HEK293 (cell line): Measurements from ENCODE around the gene ETHE1.

Source experiments
- CTCF ChIA-PET: fragments of 350-600 bp; formaldehyde crosslinking; extraction: SDS; loops from one replicate; lab custom pipeline; 2021; ENCODE audit warnings: antibody characterized with exemption; lab: Yijun Ruan, JAX
- POLR2A ChIA-PET: fragments of 300-600 bp; formaldehyde crosslinking; extraction: SDS; loops from one replicate; lab custom pipeline; 2020; ENCODE audit warnings: antibody characterized with exemption, inconsistent platforms; lab: Yijun Ruan, JAX
- H3K27ac ChIP-seq: fragments of 200-500 bp; sonication (Bioruptor generic); 2 replicates; pipeline ENCODE4 v1.5.1; 2014; ENCODE audit warnings: low read depth, low read length, control low read depth, inconsistent platforms; ENCODE audit errors: extremely low read depth
- H3K36me3 ChIP-seq, 2 experiments: fragments of 200-500 bp in 1 of 2; sonication (Bioruptor generic) in 1 of 2; 1 replicate in 1 of 2; 2 replicates in 1 of 2; pipeline ENCODE4 v1.5.1; 2014 to 2017; ENCODE audit warnings: inconsistent platforms in 2 of 2, low read length in 2 of 2; ENCODE audit not compliant: control insufficient read depth in 2 of 2, insufficient read depth in 1 of 2
- H3K4me1 ChIP-seq: fragments of 200-500 bp; sonication (Bioruptor generic); 2 replicates; pipeline ENCODE4 v1.5.1; 2014; ENCODE audit warnings: mild to moderate bottlenecking, low read length, inconsistent platforms; ENCODE audit not compliant: control insufficient read depth, insufficient read depth
- H3K4me3 ChIP-seq: 2 replicates; pipeline ENCODE4 v1.5.1; 2011; ENCODE audit warnings: low read depth, mild to moderate bottlenecking, control low read depth, low read length, moderate library complexity
- H3K9me3 ChIP-seq: fragments of 200-500 bp; sonication (Bioruptor generic); 2 replicates; pipeline ENCODE4 v1.5.1; 2014; ENCODE audit warnings: low read depth, low read length, inconsistent platforms; ENCODE audit not compliant: control insufficient read depth, insufficient read depth
- BCL11A ChIP-seq: fragments of 450-650 bp; formaldehyde crosslinking; IDR thresholded peaks from 2 replicates; pipeline ENCODE4 v1.5.1; 2016; ENCODE audit warnings: low read depth, missing biosample characterization, missing genetic modification characterization
- BCL11B ChIP-seq: fragments of 450-650 bp; formaldehyde crosslinking; IDR thresholded peaks from 2 replicates; pipeline ENCODE4 v1.5.1; 2016; ENCODE audit warnings: low read depth, missing biosample characterization, missing genetic modification characterization
- FEZF1 ChIP-seq: fragments of 450-650 bp; formaldehyde crosslinking; IDR thresholded peaks from 2 replicates; pipeline ENCODE4 v1.5.1; 2016; ENCODE audit warnings: missing biosample characterization, missing genetic modification characterization
- GLIS1 ChIP-seq: fragments of 450-650 bp; formaldehyde crosslinking; IDR thresholded peaks from 2 replicates; pipeline ENCODE4 v1.5.1; 2016; ENCODE audit warnings: missing biosample characterization, missing genetic modification characterization
- HIC1 ChIP-seq: fragments of 450-650 bp; formaldehyde crosslinking; IDR thresholded peaks from 2 replicates; pipeline ENCODE4 v1.5.1; 2016; ENCODE audit warnings: missing biosample characterization, missing genetic modification characterization
- KLF1 ChIP-seq: fragments of 450-650 bp; formaldehyde crosslinking; IDR thresholded peaks from 2 replicates; pipeline ENCODE4 v1.5.1; 2016; ENCODE audit warnings: missing biosample characterization, missing genetic modification characterization
- SETDB1 ChIP-seq: IDR thresholded peaks from one replicate; pipeline ENCODE4 v1.6.1; 2017; ENCODE audit warnings: mild to moderate bottlenecking, low read length, moderate library complexity, mixed read lengths; ENCODE audit not compliant: insufficient read length
- SP7 ChIP-seq: fragments of 450-650 bp; formaldehyde crosslinking; IDR thresholded peaks from 2 replicates; pipeline ENCODE4 v1.5.1; 2016; ENCODE audit warnings: missing biosample characterization, missing genetic modification characterization
- TSHZ1 ChIP-seq: fragments of 450-650 bp; formaldehyde crosslinking; IDR thresholded peaks from 2 replicates; pipeline ENCODE4 v1.5.1; 2016; ENCODE audit warnings: missing biosample characterization, missing genetic modification characterization, borderline replicate concordance
- ZNF112 ChIP-seq: fragments of 450-650 bp; formaldehyde crosslinking; IDR thresholded peaks from 2 replicates; pipeline ENCODE4 v1.5.0; 2017; ENCODE audit warnings: missing biosample characterization, missing genetic modification characterization
- ZNF211 ChIP-seq: fragments of 450-650 bp; formaldehyde crosslinking; IDR thresholded peaks from 2 replicates; pipeline ENCODE4 v1.5.1; 2016; ENCODE audit warnings: low read depth, missing biosample characterization, missing genetic modification characterization
- ZNF280D ChIP-seq: fragments of 450-650 bp; formaldehyde crosslinking; IDR thresholded peaks from 2 replicates; pipeline ENCODE4 v1.5.1; 2016; ENCODE audit warnings: missing biosample characterization, missing genetic modification characterization
- ZNF416 ChIP-seq: fragments of 450-650 bp; formaldehyde crosslinking; IDR thresholded peaks from 2 replicates; pipeline ENCODE4 v1.5.1; 2016; ENCODE audit warnings: missing biosample characterization, missing genetic modification characterization
- ZNF433 ChIP-seq: fragments of 450-650 bp; formaldehyde crosslinking; IDR thresholded peaks from 2 replicates; pipeline ENCODE4 v1.5.1; 2016; ENCODE audit warnings: missing biosample characterization, missing genetic modification characterization, low read depth
- ZNF473 ChIP-seq: fragments of 450-650 bp; formaldehyde crosslinking; IDR thresholded peaks from 2 replicates; pipeline ENCODE4 v1.5.1; 2017; ENCODE audit warnings: missing biosample characterization, missing genetic modification characterization
- ZNF501 ChIP-seq: fragments of 450-650 bp; formaldehyde crosslinking; IDR thresholded peaks from 2 replicates; pipeline ENCODE4 v1.5.1; 2016; ENCODE audit warnings: missing biosample characterization, missing genetic modification characterization
- ZNF514 ChIP-seq: fragments of 450-650 bp; formaldehyde crosslinking; IDR thresholded peaks from 2 replicates; pipeline ENCODE4 v1.5.1; 2016; ENCODE audit warnings: missing biosample characterization, missing genetic modification characterization
- ZNF596 ChIP-seq: fragments of 450-650 bp; IDR thresholded peaks from 2 replicates; pipeline ENCODE4 v1.5.0; 2018; ENCODE audit warnings: missing biosample characterization, mild to moderate bottlenecking, missing genetic modification characterization, moderate library complexity
- ZNF600 ChIP-seq: fragments of 450-650 bp; formaldehyde crosslinking; IDR thresholded peaks from 2 replicates; pipeline ENCODE4 v1.5.1; 2016; ENCODE audit warnings: missing biosample characterization, missing genetic modification characterization
- ZNF645 ChIP-seq: fragments of 450-650 bp; formaldehyde crosslinking; IDR thresholded peaks from 2 replicates; pipeline ENCODE4; 2016; ENCODE audit warnings: missing biosample characterization, missing genetic modification characterization
- ZNF660 ChIP-seq: fragments of 450-650 bp; IDR thresholded peaks from 2 replicates; pipeline ENCODE4 v1.5.1; 2018; ENCODE audit warnings: missing biosample characterization, mild to moderate bottlenecking, missing genetic modification characterization
- ZSCAN5A ChIP-seq: fragments of 450-650 bp; formaldehyde crosslinking; IDR thresholded peaks from 2 replicates; pipeline ENCODE4 v1.5.1; 2016; ENCODE audit warnings: missing biosample characterization, missing genetic modification characterization

ETHE1 gene

GRCh38 chr19:43504426-43505185 is 22.4 kb downstream of the ETHE1 start, which contains the start of gene PHLDB3 (continued):
- 0 out of 2 replicates have a peak, but pooled peaks have one; percentile 19 for TF ChIP-seq BCL11B (tag by site-specific recombination)
- peak; percentile 96 for TF ChIP-seq ZNF600 (tag by site-specific recombination)
- no peak for TF ChIP-seq ZNF514 (tag by site-specific recombination)
- TF ChIP-seq ZNF112: no peak
- TF ChIP-seq TSHZ1: no peak
- TF ChIP-seq, all 188 proteins: peak for 52

DNA sequence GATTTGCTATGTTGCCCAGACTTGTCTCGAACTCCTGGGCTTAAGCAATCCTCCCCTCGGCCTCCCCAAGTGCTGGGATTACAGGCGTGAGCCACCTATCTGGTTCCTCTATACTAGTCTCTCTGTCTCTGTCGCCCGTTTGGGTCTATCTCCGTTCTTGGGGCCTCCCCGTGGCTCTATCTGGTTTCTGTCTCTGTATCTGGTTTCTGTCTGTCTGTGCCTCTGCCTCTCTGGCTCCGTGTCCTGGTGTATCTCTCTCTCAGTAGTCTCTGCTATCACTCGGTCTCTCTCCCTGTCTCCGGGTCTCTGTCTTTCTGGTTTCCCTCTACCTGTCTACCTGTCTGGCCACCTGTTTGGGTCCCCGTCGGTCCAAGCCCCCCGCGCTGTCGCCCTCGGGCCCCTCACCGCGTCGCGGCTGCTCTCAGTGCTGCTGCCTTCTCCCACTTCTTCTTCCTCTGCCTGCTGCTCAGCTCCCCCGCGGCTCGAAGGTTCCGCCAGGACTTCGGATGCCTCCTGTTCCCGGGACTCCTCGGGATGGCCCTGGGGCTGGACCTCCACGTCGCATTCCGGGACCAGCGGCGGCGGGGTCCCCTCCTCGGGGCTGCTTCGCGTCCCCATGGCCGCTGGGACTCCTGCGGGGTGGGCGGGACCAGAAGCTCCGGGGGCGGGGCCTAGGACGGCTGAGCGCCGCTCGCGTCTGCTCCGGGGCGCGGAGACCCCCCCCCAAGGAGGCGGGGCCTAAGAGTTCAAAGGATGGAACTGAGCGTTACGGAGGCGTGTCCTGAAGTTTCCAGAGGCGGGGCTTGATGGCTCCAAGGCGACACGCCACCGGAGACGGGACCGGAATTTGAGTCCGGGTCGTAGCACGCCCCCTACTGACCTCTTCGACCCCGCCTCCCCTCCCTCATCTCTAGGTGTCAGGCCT is 23.2 kb downstream of the ETHE1 start:
- Histone ChIP-seq H3K36me3 (peaks cover 9 to 20% of the 10 kb centered on the region in 2 experiments; a peak in 2 of 3 replicates), H3K9me3 (no peaks in the 10 kb centered on the region), H3K27ac (peak overlapping the region; percentile 77), H3K4me3 (peak overlapping the region; percentile 78), H3K4me1 (peaks cover 15% of the 10 kb centered on the region; the same call in 1 of the 2 replicates)
- ChIA-PET CTCF (interaction anchor here (0.6 to 11.9 kb wide), 14 partner anchors 9 to 1653 kb away, joined by 3 to 97 read pairs (median 4); no protein-coding TSS in a partner anchor), POLR2A (interaction anchor here (0.7 to 2.2 kb wide), 20 partner anchors 8 to 92 kb away, joined by 4 to 22 read pairs (median 7); partner anchors contain the start of genes ETHE1, IRGQ, ZNF575 and ZNF576)
- TF ChIP-seq ZNF660 (tag by site-specific recombination) (no peak), ZNF473 (tag by site-specific recombination) (no peak), ZNF600 (tag by site-specific recombination) (peak; percentile 28), ZNF416 (no peak), ZNF433 (tag by site-specific recombination) (no peak), ZSCAN5A (tag by site-specific recombination) (no peak), ZNF645 (no peak), KLF1 (tag by site-specific recombination) (no peak; the same call in 1 of the 2 replicates), SP7 (peak; percentile 38; the same call in 1 of the 2 replicates), ZNF596 (tag by site-specific recombination) (no peak), FEZF1 (tag by site-specific recombination) (0 out of 2 replicates have a peak, but pooled peaks have one; percentile 10), ZNF211 (tag by site-specific recombination) (no peak), BCL11A (tag by site-specific recombination) (peak; percentile 36; the same call in 1 of the 2 replicates), SETDB1 (no peak), ZNF501 (tag by site-specific recombination) (peak; percentile 90), GLIS1 (tag by site-specific recombination) (peak; percentile 100), ZNF280D (tag by site-specific recombination) (no peak), HIC1 (no peak)
